ENCODE data around the gene ARL8A. TPM values are rescaled to one million over a fixed set of nuclear protein-coding genes. Genes with fewer than 3 reads are reported as not detected.

Gene ARL8A
- total RNA-seq, 1 experiment from 2014 or later: 27.8 TPM

- ChIA-PET POLR2A (interaction anchor here (0.6 kb wide), 1 partner anchor 15 kb away, joined by 3 read pairs; no protein-coding TSS in a partner anchor), CTCF (interaction anchor here (0.9 to 1.6 kb wide), 3 partner anchors 14 to 238 kb away, joined by 3 to 6 read pairs (median 4); partner anchors contain the start of gene RNPEP)
- H3K4me1 ChIP-seq: peaks cover 21% of the 10 kb centered on the region
- H3K9me3 ChIP-seq: no peaks in the 10 kb centered on the region
- Mint-ChIP-seq H3K4me1 (ENCODE audit: low read depth, unreplicated experiment) (no peaks in the 10 kb centered on the region), H3K27ac (ENCODE audit: unreplicated experiment) (no peak overlapping the region), H3K4me3 (ENCODE audit: unreplicated experiment) (no peak overlapping the region), H3K9me3 (ENCODE audit: unreplicated experiment) (no peaks in the 10 kb centered on the region), H3K27me3 (ENCODE audit: insufficient read depth, unreplicated experiment) (no peaks in the 10 kb centered on the region), H3K36me3 (ENCODE audit: insufficient read depth, unreplicated experiment) (peaks cover 17% of the 10 kb centered on the region)
- no TSS peak for BruUV-seq (replicated peaks)
- no peak for TF ChIP-seq CTCF (IDR thresholded peaks at IDR 0.05; ENCODE audit: insufficient read depth in 1 of 2, low read depth in 1 of 2, low read length in 1 of 2, severe bottlenecking in 1 of 2, unreplicated experiment in 1 of 2)
- no peak overlapping the region for H3K4me3 ChIP-seq (ENCODE audit: low read depth, low read length)
- no peaks in the 10 kb centered on the region for H3K27me3 ChIP-seq (replicated peaks; ENCODE audit: control insufficient read depth, insufficient read depth, low read length)
- peaks cover 3% of the 10 kb centered on the region; the same call in 1 of the 2 replicates for H3K36me3 ChIP-seq (ENCODE audit: control insufficient read depth, insufficient read depth, low read length)
- DNase-seq: no peak
- intact Hi-C loops (cut with micrococcal nuclease; ENCODE audit: unreplicated experiment): no loop called here
Measured at GRCh38 chr1:202133989-202134388, 10.5 kb downstream of the ARL8A start.

- Histone ChIP-seq H3K4me3 (ENCODE audit: low read depth, low read length) (no peak overlapping the region), H3K36me3 (ENCODE audit: control insufficient read depth, insufficient read depth, low read length) (peaks cover 3% of the 10 kb centered on the region; the same call in 1 of the 2 replicates), H3K27me3 (replicated peaks; ENCODE audit: control insufficient read depth, insufficient read depth, low read length) (no peaks in the 10 kb centered on the region), H3K4me1 (peaks cover 21% of the 10 kb centered on the region), H3K9me3 (no peaks in the 10 kb centered on the region)
- no peak overlapping the region for H3K27ac Mint-ChIP-seq (ENCODE audit: unreplicated experiment)
- H3K4me1 Mint-ChIP-seq (ENCODE audit: low read depth, unreplicated experiment): no peaks in the 10 kb centered on the region
- no peak for DNase-seq
- ChIA-PET CTCF (no interaction called here), POLR2A (no interaction called here)
- TF ChIP-seq CTCF (IDR thresholded peaks at IDR 0.05; ENCODE audit: insufficient read depth in 1 of 2, low read depth in 1 of 2, low read length in 1 of 2, severe bottlenecking in 1 of 2, unreplicated experiment in 1 of 2): no peak
- H3K4me3 Mint-ChIP-seq (ENCODE audit: unreplicated experiment): no peak overlapping the region
- no peaks in the 10 kb centered on the region for H3K27me3 Mint-ChIP-seq (ENCODE audit: insufficient read depth, unreplicated experiment)
- peaks cover 17% of the 10 kb centered on the region for H3K36me3 Mint-ChIP-seq (ENCODE audit: insufficient read depth, unreplicated experiment)
- H3K9me3 Mint-ChIP-seq (ENCODE audit: unreplicated experiment): no peaks in the 10 kb centered on the region
- intact Hi-C loops (cut with micrococcal nuclease; ENCODE audit: unreplicated experiment): no loop called here
- BruUV-seq (replicated peaks): no TSS peak
Measured at GRCh38 chr1:202133496-202133895, 11.0 kb downstream of the ARL8A start.

- H3K4me3 ChIP-seq (ENCODE audit: low read depth, low read length): no peak overlapping the region
- H3K27ac Mint-ChIP-seq (ENCODE audit: unreplicated experiment): peak overlapping the region; percentile 78
- DNase-seq: no peak
- H3K27me3 Mint-ChIP-seq (ENCODE audit: insufficient read depth, unreplicated experiment): no peaks in the 10 kb centered on the region
- intact Hi-C loops (cut with micrococcal nuclease; ENCODE audit: unreplicated experiment): no loop called here
- no peak for TF ChIP-seq CTCF (IDR thresholded peaks at IDR 0.05; ENCODE audit: insufficient read depth in 1 of 2, low read depth in 1 of 2, low read length in 1 of 2, severe bottlenecking in 1 of 2, unreplicated experiment in 1 of 2)
- H3K9me3 Mint-ChIP-seq (ENCODE audit: unreplicated experiment): no peaks in the 10 kb centered on the region
- no peaks in the 10 kb centered on the region for H3K27me3 ChIP-seq (replicated peaks; ENCODE audit: control insufficient read depth, insufficient read depth, low read length)
- H3K4me1 Mint-ChIP-seq (ENCODE audit: low read depth, unreplicated experiment): no peaks in the 10 kb centered on the region
- no peak overlapping the region for H3K4me3 Mint-ChIP-seq (ENCODE audit: unreplicated experiment)
- peaks cover 3% of the 10 kb centered on the region; the same call in 1 of the 2 replicates for H3K36me3 ChIP-seq (ENCODE audit: control insufficient read depth, insufficient read depth, low read length)
- H3K36me3 Mint-ChIP-seq (ENCODE audit: insufficient read depth, unreplicated experiment): peaks cover 17% of the 10 kb centered on the region
- POLR2A ChIA-PET: interaction anchor here (1.3 kb wide), 1 partner anchor 123 kb away, joined by 9 read pairs; the partner anchor contains the start of gene ELF3
- no peaks in the 10 kb centered on the region for H3K9me3 ChIP-seq
- H3K4me1 ChIP-seq: peaks cover 21% of the 10 kb centered on the region
- CTCF ChIA-PET: interaction anchor here (0.5 to 1.4 kb wide), 3 partner anchors 22 to 237 kb away, joined by 3 to 4 read pairs (median 4); no protein-coding TSS in a partner anchor
- no TSS peak for BruUV-seq (replicated peaks)
Measured at GRCh38 chr1:202133001-202133400, 11.5 kb downstream of the ARL8A start.
